ENCODE data around the gene OLFML1. TPM values are rescaled to one million over a fixed set of nuclear protein-coding genes. Genes with fewer than 3 reads are reported as not detected.

Gene OLFML1
- total RNA-seq, 1 donor from 2014 or later, result 10.7 TPM

GRCh38 chr11:7462706-7463105 is 22.6 kb upstream of the OLFML1 start:
- no peak for TF ChIP-seq CTCF (IDR thresholded peaks at IDR 0.05)
- Histone ChIP-seq H3K27ac (no peak overlapping the region), H3K9me3 (no peaks in the 10 kb centered on the region), H3K4me1 (no peaks in the 10 kb centered on the region), H3K4me3 (no peak overlapping the region), H3K27me3 (no peaks in the 10 kb centered on the region), H3K36me3 (no peaks in the 10 kb centered on the region)
- intact Hi-C loops (cut with DNase I), result no loop called here
- DNase-seq (ENCODE audit: low spot score in 2 of 2), result no peak

- no peak for DNase-seq (ENCODE audit: low spot score in 2 of 2)
- TF ChIP-seq CTCF (IDR thresholded peaks at IDR 0.05), result no peak
- intact Hi-C loops (cut with DNase I), result no loop called here
- no peak overlapping the region for H3K4me3 ChIP-seq
- H3K4me1 ChIP-seq, result no peaks in the 10 kb centered on the region
- H3K36me3 ChIP-seq, result no peaks in the 10 kb centered on the region
- H3K9me3 ChIP-seq, result no peaks in the 10 kb centered on the region
- no peaks in the 10 kb centered on the region for H3K27me3 ChIP-seq
- no peak overlapping the region for H3K27ac ChIP-seq
Observed at GRCh38 chr11:7467652-7468051, 17.7 kb upstream of the OLFML1 start.

GRCh38 chr11:7469351-7469865 is 15.9 kb upstream of the OLFML1 start:
- no peak for TF ChIP-seq CTCF (IDR thresholded peaks at IDR 0.05)
- Histone ChIP-seq H3K4me3 (no peak overlapping the region), H3K27me3 (no peaks in the 10 kb centered on the region), H3K27ac (no peak overlapping the region), H3K36me3 (no peaks in the 10 kb centered on the region), H3K9me3 (no peaks in the 10 kb centered on the region), H3K4me1 (no peaks in the 10 kb centered on the region)
- DNase-seq (ENCODE audit: low spot score in 2 of 2), result no peak
- intact Hi-C loops (cut with DNase I), result no loop called here

- TF ChIP-seq CTCF (IDR thresholded peaks at IDR 0.05), result no peak
- Histone ChIP-seq H3K4me1 (no peaks in the 10 kb centered on the region), H3K9me3 (no peaks in the 10 kb centered on the region), H3K27me3 (no peaks in the 10 kb centered on the region), H3K27ac (no peak overlapping the region), H3K36me3 (no peaks in the 10 kb centered on the region), H3K4me3 (no peak overlapping the region)
- intact Hi-C loops (cut with DNase I), result no loop called here
- no peak for DNase-seq (ENCODE audit: low spot score in 2 of 2)
Observed at GRCh38 chr11:7471071-7471470, 14.2 kb upstream of the OLFML1 start.

- no peaks in the 10 kb centered on the region for H3K4me1 ChIP-seq
- no peak for TF ChIP-seq CTCF (IDR thresholded peaks at IDR 0.05)
- intact Hi-C loops (cut with DNase I), result no loop called here
- no peaks in the 10 kb centered on the region for H3K27me3 ChIP-seq
- H3K27ac ChIP-seq, result no peak overlapping the region
- no peak for DNase-seq (ENCODE audit: low spot score in 2 of 2)
- H3K9me3 ChIP-seq, result no peaks in the 10 kb centered on the region
- no peak overlapping the region for H3K4me3 ChIP-seq
- no peaks in the 10 kb centered on the region for H3K36me3 ChIP-seq
Observed at GRCh38 chr11:7473717-7474116, 11.6 kb upstream of the OLFML1 start.

GRCh38 chr11:7480113-7480512 is 5.2 kb upstream of the OLFML1 start:
- Histone ChIP-seq H3K36me3 (no peaks in the 10 kb centered on the region), H3K27ac (no peak overlapping the region), H3K9me3 (no peaks in the 10 kb centered on the region), H3K27me3 (no peaks in the 10 kb centered on the region), H3K4me3 (no peak overlapping the region), H3K4me1 (peaks cover 0 to 2% of the 10 kb centered on the region in 2 donors)
- TF ChIP-seq CTCF (IDR thresholded peaks at IDR 0.05), result no peak
- DNase-seq (ENCODE audit: low spot score in 2 of 2), result no peak
- intact Hi-C loops (cut with DNase I), result no loop called here
